Frontal cortex (tissue), 4 donors: Measurements from ENCODE around the gene MTOR. TPM values are rescaled to one million over a fixed set of nuclear protein-coding genes. Genes with fewer than 3 reads are reported as not detected.
"Not testable (repeated sequence)": the region's sequence is repeated elsewhere in the genome, so short reads cannot be mapped to it uniquely, and the experiment has no call there.

Experiments used
- DNase-seq, 2 donors: peaks; one replicate each; pipeline ENCODE4 v3.0.0; 2012; ENCODE audit warnings: low spot score in 2 of 2
- FAIRE-seq: peaks from 2 replicates; lab custom pipeline; 2012; peaks lifted over from hg19 to GRCh38; lab: Jason Lieb, UNC
- total RNA-seq: library from RNA; depleted of rRNA; stranded (reverse); fragments of >200 nt; gene quantifications from one replicate; pipeline ENCODE4 v1.2.3, GENCODE V29; 2014
- donor health status: control.
- donor health status: control.
- donor health status: control.

The MTOR gene
- 38.7 TPM for total RNA-seq

DNA sequence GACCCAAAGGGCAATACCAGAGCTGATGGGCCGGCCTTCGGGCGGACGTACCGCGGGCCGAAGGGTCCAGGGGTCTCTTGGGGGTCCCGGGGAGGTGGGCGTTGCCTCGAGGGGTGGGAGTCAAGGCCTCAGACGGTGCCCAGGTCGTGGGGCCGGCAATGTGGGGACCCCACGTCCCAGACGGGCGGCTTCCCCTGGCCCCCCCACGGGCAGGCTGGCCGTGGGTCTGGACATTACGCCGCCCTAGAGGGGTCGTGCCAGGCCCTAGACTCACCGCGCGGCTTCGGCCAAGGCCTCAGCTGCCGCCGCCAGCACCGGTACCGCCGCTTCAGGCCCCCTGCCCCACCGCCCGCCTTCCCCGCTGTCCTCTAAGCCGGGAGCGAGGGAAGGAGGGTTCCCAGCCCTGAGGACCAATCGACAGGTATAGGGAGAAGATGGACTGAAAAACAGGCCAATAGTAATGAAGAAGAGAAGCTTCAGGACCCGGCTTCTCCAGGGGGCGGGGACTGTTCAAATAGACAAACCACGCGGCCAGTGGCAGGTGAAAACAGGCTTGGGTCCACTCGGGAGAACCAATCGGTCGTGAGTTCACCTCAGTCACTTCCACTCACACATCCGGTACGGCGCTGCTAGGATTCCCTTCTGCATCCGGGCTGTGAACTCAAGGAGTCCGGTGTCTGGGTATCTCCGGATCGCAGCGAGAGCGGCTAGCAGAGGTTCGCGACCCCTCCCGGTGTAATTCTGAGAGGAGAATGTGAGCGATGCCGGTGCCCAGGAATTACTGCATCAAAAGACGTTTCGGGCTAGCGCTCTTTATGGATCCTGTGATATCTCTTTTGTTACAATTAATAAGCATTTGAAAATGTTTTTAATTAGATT is at the start of gene MTOR:
Gene MTOR, minus strand, starts transcription at position 381 of the 879 bp plus-strand sequence. CDS start 3,142 bp downstream, outside the sequence.
- FAIRE-seq (peak; percentile 99), DNase-seq (peak; percentile 94 to 96)

DNA sequence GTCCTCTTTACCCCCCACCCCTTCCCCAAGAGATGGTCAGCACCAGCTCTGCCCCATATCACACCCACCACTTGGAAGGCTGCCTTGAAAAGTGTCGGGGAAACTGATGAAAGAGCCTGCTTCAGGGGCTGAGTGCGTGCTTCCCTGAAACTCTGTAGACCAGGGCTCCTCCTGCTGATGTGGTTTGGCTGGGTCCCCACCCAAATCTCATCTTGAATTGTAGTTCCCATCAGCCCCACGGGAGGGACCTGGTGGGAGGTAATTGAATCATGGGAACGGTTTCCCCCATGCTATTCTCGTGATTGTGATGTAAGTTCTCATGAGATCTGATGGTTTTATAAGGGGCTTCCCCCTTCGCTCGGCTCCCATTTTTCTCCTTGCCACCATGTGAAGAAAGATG is 47.0 kb upstream of the MTOR start:
- FAIRE-seq: no peak
- DNase-seq: no peak

DNA sequence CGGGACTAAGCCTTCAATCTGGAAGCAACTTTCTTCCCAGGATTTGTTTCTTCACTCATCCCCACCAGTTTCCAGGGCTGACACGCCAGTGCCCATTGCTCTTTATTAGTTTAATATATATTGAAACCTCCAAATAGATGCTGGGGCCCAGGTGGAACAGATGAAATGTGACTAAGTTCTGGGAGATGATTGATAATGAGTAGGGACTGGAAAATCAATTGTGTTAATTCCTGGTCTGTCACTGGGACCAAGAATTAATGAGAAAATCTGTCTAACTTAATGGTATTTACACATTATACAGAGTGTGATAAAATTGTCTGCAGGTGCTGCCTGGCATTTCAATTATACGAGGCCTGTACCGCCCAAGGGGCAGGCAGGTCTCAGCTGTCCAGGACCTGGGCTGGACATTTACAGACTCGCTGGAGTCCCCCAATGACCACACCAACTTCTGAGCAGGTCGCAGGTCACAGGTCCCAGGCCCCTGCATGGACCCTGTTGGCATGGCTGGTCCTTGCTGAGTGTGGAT is 46.4 kb upstream of the MTOR start:
- DNase-seq (no peak), FAIRE-seq (no peak)

DNA sequence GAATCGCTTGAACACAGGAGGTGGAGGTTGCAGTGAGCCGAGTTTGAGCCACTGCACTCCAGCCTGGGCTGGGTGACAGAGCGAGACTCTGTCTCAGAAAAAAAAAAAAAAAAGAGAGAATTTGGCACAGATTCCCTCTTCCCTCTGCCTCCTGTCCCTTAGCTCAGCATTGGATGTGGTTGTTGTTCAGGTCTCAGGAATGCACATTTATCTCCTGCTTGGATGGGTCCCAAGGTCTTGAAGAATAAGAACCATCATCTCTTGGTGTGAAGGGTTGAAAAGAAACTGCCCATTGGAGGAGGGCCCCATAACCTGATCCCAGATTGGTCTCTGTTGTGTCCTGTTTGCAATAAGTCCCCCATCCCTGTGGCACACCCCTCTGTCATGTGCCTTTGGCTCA is 45.5 kb upstream of the MTOR start:
- DNase-seq (no peak), FAIRE-seq (no peak)

DNA sequence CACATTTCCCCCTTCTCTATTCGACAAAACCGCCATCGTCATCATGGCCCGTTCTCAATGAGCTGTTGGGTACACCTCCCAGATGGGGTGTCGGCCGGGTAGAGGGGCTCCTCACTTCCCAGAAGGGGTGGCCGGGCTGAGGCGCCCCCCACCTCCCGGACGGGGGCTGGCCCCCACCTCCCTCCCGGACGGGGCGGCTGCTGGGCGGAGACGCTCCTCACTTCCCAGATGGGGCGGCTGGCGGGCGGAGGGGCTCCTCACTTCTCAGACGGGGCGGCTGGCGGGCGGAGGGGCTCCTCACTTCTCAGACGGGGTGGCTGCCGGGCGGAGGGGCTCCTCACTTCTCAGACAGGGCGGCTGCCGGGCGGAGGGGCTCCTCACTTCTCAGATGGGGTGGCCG is 43.2 kb upstream of the MTOR start:
- not testable (repeated sequence) for DNase-seq, FAIRE-seq

DNA sequence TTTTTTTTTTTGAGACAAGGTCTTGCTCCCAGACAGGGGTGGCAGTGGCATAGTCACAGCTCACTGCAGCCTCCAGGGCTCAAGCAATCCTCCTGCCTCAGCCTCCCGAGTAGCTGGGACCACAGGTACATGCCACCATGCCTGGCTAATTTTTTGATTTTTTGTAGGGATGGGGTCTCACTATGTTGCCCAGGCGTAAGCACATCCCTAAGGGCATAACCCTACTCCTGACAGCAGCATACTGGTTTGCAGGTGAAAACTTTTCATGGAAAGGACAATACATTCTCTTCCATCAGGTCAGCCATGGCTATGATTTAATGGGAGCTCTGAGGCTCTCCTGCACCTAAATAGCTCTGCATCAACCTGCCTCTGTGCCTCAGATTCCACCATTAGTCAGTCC is 40.0 kb upstream of the MTOR start:
- DNase-seq (no peak), FAIRE-seq (no peak)

DNA sequence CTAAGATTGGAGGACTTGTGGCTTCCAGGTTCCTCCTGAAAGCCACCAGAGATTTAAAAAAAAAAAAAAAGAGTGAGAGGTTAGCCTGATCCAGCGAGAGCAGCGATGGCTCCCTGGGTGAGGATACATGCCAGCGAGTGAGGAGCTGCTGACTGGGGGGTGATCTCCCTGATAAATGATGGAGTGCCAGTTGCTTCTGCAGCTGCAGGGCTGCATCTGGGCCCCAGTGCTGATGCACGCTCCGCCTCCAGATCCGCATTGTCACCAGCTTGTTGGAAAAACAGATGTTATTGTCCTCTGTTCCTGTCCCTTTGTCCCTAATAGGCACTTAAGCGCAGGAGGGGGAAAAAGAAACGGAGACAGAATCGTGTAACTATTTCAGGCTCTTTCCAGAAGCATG is 39.2 kb upstream of the MTOR start:
- FAIRE-seq: peak; percentile 56
- peak; percentile 63 to 73 for DNase-seq

DNA sequence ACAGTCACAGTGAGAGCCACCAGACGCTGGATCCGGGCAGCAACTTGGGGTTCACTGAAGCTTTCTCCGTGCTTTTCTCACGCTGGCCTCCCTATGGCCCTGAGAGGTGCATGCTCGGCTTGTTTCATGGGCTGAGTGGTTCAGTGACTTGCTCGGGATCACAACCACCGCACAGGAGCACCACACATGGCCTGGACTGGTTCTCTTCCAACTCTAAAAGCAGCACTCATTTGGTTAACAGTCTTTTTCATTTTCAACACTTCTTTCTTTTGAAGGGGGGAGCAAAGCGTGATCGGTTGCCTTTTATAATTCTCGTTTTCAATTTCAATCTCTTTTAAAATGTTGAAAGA is 36.8 kb upstream of the MTOR start:
- no peak for FAIRE-seq

DNA sequence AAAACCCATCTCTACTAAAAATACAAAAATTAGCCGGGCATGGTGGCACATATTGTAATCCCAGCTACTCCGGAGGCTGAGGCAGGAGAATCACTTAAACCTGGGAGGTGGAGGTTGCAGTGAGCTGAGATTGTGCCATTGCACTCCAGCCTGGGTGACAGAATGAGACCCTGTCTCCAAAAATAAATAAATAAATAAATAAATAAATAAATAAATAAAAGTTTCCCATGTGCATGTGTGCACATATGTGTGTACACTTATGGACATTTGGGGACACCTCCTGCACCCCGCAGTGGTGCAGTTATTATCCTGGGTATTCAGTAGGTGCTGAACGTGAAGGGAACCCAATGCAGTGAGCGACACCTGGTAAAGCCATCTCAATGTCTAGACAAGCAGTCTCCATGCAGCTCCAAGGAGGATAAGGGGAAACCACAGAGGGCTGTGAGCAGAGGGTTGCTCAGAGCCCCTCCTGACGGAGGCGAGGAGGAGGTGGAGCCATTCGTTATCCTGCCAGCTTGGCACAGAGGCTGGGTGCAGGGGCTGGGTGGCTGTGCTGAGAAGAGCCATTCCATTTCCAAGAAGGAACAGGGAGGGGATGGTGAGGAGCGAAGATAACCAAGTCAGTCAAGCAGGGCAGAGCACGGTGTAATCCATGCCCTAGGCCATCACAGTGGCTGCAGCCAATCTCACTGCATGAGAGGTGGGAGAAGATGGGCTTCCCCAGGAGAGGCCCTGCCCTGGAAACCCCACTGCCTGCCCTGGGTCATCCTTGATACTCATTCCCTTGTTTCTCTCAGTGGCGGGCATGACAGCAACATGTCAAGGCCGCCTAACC is 36.3 kb upstream of the MTOR start:
- FAIRE-seq (no peak), DNase-seq (no peak)

More for the DNA sequence above, 36.8 kb upstream of the MTOR start:
- DNase-seq: no peak

DNA sequence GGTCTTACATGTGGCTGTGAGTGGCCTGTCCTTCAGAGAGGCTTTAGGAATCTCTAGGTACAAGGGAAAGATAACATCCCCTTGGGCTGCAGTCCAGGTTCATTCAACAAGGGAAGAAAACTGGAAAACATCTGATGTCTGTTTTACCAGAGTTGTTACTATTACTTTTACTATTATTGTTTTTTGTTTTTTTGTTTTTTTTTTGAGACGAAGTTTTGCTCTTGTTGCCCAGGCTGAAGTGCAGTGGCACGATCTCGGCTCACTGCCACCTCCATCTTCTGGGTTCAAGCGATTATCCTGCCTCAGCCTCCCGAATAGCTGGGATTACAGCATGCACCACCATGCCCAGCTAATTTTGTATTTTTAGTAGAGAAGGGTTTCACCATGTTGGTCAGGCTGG is 35.4 kb upstream of the MTOR start:
- DNase-seq, FAIRE-seq: not testable (repeated sequence)

DNA sequence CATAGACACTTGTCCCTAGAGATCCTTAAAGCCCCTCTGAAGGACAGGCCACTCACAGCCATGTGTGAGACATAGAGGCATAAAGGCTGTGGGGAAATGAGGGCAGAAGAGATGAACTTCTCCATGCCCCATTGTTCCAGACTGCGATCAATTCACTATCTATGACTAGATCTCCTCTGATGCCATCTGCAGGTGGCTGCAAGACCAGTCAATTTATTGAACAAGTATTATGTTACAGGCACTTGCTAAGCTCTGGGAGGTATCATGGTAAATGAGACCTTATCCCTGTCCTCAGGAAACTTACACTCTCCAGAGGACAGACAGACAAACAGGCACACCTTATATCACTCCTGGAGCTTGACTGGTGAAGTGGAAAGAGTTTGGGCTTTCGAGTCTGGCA is 33.6 kb upstream of the MTOR start:
- FAIRE-seq (no peak), DNase-seq (no peak)

DNA sequence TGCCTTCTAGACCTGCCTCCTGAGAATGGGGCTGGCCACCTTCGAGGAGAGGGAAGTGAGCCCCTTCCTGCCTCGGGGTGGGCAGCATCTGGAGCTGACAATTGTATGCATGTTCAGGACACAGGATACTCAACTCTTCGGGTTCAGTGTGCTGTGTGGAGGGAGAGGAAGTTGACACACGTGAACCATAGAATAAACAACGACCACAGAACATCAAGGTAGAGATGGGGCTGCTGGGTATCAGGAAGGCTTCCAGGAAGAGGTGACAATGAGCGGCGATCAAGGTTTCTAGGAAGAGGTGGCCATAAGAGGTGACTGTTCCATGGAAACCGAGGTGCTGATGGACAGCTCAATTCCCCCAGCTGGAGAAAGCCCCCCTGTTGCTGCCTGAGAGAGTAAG is 32.6 kb upstream of the MTOR start:
- no peak for DNase-seq
- no peak for FAIRE-seq

DNA sequence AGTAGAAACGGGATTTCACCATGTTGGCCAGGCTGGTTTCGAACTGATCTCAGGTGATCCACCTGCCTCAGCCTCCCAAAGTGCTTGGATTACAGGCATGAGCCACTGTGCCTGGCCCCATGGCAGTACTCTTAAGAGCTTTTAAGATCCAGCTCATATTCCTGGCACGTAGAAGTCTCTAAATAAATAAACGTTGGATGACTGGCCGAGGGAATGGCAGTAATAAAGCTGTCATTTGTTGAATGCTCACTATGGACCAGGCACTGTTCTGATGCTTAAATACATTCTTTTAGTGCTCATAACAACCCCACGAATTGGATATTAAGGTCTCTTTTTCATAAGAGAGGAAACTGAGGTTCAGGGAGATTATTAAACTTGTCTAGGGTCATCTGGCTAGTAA is 31.5 kb upstream of the MTOR start:
- FAIRE-seq: no peak
- no peak for DNase-seq

DNA sequence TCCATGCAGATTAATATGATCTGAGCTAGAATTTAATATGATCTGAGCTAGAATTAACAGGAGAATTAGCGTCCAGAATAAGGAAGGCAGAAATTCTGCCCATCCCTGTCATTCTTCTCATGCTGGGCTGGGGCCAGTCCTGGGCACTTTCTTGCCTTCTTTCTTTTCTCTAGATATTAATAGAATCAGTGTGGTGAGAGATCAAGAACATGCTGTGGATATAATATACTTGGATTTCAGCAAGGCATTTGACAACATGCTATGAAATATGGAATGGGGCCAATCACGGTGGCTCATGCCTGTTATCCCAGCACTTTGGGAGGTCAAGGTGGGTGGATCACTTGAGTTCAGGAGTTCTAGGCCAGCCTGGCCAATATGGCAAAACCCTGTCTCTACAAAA is 28.7 kb upstream of the MTOR start:
- DNase-seq: no peak
- no peak for FAIRE-seq

DNA sequence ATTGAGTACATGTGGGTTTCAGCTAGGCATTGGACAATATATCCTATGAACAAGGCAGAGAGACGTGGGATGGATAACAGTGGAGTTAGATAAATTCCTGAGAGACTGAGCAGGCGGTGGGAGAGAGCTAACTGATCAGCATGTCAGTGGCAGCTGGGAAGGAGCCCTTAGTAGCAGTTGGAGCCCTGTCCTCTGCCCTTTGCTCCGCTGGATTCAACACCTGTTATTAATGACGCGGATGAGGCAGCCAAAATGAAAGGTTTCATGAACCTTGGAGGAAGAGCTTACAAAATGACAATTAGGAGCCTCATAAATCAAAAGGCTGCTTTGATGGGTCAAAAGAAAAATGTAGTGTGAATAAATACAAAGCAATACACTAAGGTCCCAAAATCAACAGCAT is 26.7 kb upstream of the MTOR start:
- FAIRE-seq (no peak), DNase-seq (no peak)

DNA sequence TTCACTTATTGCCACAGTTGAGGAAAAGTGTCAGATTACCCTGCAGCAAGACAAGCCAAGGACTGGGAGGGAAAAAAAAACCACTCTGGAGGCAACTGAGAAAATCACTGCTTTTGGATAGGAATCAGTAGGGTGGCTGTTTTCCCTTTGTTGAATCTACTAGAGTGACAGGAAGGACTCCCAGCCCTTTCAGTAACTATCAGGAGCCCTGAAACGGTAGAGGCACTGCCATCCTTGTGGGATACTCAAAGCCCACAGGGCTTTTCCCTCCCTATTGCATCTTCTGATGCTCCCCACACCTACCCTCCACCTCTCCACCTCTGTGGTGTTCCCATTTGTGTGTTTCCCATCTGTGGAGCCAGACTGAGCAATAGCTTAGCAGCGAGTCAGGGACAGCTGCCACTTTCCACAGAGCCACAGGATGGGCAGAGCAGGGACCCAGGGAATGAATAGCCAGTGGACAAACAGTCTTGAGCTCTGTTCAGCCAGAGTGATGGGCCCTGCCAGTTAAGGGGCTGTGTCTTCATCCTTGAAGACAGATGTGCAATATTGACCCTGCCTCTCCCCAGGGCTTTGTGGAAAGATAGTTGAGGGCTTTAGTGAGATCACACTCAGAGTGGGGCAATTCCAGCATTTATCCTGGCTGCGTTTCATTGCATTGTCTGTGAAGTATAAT is 24.5 kb upstream of the MTOR start:
- DNase-seq: no peak
- no peak for FAIRE-seq

DNA sequence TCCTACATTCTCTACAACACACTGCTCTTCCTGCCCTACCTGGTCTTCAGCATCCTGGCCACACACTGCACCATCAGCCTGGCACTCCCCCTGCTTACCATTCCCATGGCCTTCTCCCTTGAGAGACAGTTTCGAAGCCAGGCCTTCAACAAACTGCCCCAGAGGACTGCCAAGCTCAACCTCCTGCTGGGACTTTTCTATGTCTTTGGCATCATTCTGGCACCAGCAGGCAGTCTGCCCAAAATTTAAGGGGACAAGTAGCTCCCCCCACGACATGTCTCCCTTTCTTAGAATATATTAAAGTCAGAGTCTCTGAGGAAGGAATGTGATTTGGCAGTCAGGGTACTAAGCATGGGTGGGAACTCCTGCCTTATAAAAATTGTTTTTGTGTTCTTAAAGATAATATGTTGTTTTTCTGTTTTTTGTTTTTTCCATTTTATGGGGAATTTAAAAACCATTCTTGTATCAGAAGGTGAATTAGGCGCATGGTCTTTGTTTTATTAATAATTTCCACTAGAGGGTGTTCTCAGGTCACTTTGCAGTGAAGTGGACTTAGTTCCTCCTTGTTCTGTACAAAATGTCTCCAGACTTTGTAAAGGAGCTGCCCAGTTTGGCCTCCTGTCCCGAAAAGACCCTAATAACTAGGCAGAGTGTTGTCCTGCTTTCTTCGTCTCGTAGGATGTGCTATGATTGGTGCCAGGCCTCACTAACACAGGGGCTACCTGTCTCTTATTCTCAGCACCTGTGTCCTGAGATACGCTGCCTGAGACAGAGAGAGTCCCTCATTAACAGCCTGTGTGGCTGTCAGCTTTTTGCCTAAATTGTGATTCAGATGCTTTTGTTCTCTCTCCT is 23.8 kb upstream of the MTOR start:
- no peak for FAIRE-seq
- peak in 1 of 2 donors; percentile 52 for DNase-seq

DNA sequence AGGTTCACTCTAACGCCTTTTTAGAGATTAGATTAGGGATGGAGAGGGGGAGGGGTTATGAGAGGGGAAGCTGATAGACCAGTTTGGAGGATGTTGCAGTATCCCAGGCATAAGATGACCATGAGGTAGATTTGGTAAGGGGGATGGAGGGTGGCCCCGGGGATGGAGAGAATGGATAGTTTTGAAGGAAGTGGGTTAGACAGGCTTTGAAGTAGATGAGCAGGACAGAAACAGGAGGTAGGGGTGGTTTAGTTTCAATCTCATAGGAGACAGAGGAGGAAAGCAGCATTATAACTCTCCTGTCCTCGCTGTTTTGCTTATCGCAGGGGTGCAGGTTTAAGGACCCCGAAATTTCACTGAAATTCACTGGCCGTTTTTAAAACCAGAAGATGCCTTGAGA is 22.4 kb upstream of the MTOR start:
- DNase-seq: no peak
- FAIRE-seq: no peak

DNA sequence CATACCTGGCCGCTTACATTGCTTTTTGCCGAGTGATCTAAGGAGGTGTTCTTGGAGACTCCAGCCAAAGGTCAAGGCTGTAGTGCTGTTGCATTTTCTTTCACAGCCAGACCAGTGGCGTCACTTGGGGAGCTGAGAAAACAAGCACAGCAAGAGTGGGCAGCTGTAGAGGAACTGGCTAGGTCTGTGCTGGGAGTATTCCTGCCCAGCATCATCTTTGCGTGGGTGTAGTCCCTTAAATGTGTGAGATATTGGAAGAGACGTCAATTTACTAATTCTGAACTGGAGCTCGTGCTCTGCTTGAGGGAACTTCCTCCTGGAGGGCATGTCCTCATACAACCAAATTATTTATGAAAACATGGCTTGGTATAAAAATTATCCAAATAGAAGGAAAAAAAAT is 20.8 kb upstream of the MTOR start:
- FAIRE-seq (no peak), DNase-seq (no peak)
